HUDEP-2 (cell line): ENCODE data around the gene CCDC51.

Experiments
- DNase-seq, 76 experiments: peaks; one replicate each; lab custom pipeline; 2025; ENCODE audit not compliant: unreplicated experiment in 76 of 76; lab: John Stamatoyannopoulos, UW

CCDC51 gene

DNA sequence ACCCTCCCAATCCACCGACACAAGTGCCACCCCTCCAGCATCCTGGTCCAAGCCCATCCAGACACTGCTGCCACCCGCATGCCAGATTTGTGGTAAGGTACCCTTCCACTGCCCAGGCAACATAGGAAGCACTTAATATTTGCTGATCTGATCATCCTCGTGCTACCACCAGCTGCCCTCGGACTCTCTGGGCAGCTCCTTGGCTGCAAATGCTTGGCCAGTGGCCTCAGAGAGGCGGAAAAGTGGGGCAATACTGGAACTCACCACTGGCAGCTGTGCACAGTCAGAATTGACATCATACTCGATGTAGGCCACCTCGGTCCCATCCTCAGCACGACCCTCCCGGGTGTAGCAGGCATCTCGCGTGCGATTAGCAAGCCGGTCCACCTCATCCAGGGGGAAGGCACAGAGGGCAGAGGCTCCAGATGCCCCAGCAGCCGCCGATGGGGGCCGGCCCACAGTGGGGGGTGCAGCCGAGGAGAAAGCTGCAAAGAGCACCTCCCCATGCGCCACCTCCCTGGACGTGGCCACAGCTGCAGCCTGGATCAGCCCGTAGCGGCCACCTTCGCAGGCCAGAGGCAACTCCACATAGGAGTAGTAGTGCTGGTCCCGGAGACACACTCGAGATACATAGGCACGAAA lies 16.6 kb downstream of the CCDC51 start:
- no peak for DNase-seq

DNA sequence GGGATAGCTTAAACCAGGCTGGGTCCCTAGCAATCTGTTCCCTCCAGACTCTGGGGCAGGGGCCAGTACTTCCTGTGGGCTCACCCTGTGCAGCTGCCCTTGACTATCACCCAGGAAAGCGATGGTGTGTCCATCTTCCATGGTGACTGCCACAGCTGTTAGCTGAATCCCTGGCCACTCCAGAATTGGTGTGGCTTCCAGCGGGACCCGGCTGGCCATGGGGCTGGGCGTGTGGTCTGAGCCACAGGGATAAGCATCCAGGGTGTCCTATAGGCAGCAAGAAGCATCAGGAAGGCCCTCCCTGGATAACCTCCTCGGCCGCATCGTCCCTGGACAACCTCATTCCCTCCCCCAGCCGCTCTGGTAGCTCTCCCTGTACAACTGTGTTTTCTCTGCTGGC lies 17.2 kb downstream of the CCDC51 start:
- no peak for DNase-seq

DNA sequence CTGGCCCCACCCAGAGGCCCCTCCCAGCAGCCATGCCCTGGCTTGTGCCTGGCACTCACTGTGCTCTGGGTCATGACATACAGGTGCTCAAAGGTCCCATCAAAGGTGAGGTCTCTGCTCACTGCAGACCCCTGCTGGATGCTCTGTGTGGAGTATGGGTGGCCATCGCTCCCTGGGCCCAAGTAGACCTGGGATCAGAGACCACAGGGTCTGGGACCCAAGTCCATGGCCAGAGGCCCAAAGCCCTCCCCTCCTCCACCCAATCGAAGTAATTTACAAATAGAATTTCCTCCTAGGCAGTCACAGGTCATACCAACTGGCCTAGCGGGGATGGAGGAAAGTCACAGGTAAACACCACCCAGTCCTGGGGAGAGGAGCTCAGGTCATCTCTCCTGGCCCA lies 17.6 kb downstream of the CCDC51 start:
- DNase-seq = no peak

DNA sequence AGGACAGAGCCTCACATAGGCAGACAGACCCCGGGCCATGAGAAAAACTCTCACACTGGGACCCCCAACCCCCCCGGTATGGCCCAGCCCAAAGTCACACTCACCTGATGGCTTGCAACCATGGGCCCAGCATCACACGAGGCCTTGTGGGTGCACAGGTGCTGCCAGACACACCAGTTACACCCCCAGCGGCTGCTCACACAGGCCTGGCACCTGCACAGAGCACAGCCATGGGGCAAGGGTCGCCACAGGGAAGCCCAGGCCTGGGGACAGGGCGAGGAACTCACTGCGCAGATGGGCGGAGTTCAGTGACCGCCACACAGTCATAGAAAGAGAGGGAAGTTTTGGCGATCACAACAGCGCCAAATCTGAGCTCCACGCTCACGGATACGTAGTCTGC lies 19.4 kb downstream of the CCDC51 start:
- no peak for DNase-seq

DNA sequence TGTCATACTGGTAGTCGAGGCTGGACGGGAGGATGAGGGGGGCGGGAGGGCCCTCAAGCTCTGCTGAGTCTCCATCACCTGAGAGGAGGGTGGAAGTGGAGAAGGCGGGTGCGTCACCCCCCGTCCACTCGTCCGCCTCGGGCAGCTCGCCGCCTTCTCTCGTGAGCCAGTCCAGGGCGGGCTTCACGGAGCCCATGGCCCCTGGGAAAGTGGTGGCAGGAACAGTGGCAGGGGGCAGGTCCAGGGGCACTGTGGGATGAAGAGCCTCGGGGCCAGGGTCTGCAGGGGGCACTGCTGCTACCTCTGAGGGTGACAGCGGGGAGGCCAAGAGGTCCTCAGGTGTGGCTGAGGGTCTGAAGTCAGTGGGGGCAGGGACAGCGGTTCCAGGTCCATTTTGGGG lies 20.3 kb downstream of the CCDC51 start:
- no peak for DNase-seq

DNA sequence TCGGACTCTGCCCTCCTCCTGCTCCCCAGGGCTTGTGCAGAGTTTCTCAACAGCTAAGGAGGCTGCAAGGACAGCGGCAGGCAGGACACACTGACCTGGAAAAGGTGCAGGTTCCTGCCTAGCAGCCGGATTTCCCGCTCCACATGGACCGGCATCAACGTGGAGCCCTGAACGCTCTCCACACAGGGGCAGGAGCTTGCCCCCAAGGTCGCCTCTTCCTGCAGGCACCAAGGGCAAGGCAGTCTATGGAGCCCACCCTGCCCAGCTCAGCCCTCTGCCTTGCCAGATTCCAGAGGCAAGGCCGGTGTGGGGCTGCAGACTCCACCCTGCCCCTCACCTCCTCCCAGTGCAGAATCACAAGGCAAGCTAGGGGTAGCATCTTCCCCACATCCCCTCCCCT lies 20.8 kb downstream of the CCDC51 start:
- DNase-seq = no peak

DNA sequence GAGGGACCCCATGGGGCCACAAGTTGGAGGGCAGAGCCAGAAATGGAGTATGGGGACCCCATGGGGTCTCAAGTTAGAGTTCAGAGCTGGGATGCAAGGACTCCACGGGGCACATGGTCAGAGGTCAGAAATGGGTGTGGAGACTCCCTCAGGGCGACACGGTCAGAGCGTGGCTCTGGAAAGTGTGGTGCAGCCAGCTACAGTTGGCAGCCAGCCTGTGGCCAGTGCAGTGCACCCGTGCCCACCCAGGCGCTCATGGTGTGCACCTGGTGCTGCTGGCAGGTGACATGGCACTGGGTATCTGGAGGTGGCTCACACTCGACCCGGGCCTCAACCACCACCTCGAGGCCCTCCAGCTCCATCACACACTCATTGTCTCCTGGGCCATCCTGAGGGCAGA lies 21.3 kb downstream of the CCDC51 start:
- no peak for DNase-seq

DNA sequence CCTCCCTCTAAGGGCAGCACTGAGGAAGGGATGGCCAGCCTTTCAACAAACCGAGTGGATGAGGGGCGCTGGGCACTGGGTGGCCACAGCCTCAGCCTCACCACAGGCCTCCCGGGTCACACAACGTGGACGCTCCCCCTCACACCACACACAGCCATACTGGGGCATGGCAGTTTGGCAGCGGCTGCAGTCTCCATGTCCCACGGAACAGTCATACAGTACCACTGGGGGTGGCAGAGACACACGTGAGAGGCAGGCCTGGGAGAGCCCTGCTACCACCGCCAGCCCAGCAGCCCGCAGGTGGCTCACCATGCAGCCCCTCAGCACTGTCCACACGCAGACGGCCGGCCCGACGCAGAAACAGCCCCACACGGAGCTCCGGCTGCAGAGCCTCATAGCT lies 21.8 kb downstream of the CCDC51 start:
- DNase-seq = no peak

DNA sequence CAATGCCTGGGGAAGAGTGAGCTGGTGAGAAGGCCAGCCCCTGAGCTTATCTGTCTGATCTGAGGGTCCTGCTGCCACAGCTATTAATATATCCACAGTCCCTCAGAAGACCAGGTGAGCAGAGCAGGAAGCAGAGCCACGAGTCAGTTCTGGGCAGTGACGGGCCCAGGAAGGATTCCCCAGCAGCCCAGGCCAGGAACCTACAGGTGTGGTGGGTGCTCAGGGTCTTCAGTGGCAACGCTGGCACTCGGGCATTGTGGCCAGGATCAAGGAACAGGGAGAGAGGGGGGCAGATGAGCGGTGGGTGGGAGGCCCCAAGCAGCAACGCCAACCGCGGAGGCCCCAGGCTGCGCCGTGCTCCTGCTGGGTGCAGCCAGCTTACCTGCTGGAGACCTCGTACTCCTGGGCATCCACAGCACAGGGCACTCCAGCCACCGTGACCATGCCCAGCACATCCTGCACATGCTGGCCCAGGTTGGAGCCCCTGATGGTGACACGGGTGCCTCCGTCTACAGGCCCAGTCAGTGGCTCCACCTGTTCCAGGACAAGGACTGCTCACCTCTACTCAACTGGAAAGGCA lies 22.3 kb downstream of the CCDC51 start:
- DNase-seq = no peak

DNA sequence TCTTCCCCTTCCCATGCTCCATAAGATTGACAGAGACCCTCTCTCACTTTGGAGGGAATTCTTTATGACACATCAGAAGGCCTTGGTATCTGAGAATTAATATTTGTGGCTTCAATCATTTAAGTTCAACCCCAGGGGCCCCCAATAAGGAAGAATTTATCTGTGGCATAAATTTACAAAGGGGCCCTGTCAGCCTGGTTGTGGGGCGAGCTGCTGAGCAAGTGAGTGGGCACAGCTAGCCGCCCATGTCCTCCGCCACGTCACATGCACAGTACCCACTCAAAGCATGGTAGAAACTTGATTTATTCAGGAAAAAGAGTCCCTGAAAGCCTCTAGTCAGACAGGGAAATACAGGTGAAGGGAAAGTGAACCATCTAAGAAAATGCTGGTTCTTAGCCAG lies 23.4 kb downstream of the CCDC51 start:
- no peak for DNase-seq

DNA sequence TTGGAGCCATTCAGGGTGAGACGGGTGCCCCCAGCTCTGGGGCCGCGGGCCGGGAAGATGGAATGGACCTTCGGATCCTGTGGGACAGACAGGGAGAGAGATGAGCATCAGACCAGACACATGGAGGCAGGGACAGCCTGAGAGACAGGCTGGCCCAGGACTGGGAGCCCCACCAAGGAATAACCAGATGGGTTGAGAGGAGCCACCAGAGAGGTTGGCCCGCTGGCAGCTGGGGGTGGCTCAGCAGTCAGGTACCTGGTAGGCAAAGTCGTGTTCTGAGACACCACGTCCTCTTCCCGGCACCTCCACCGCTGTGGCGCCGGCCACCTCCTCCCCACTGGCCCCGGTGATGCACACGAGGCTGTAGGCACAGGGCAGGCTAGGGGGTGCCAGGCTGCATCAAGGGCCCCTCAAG lies 23.8 kb downstream of the CCDC51 start:
- no peak for DNase-seq

DNA sequence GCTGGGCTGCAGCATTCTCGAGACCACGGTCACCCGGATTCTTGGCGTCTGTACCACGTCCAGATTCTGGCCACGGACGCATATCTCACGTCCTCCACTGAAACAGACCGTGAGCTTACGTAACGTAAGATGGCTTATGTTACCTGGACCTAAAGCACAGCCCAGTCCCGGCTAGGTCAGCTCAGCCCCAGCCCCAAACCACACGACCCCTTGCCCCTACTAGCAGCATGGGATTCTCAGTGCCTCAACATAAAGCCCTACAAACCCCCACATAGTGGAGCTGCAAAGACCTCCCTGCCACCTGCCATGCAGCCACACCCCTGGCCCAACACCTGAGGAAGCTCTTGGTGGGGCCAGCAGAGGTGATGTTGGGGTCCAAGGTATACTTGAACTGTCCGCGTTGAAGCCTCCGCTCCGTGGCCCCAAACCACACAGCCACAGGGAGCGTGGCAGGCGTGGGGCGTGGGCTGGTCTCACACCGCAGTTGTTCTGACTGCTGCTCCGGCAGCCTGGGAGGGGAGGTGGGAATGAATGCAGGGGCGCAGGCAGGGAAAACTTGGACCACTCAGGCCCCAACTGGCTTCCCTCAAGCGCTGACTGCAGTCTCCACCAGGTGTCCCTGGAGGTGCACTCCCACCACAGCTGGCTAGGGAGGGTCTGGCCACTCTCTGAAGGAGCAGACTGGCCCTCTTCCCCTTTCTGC lies 24.5 kb downstream of the CCDC51 start:
- no peak for DNase-seq

DNA sequence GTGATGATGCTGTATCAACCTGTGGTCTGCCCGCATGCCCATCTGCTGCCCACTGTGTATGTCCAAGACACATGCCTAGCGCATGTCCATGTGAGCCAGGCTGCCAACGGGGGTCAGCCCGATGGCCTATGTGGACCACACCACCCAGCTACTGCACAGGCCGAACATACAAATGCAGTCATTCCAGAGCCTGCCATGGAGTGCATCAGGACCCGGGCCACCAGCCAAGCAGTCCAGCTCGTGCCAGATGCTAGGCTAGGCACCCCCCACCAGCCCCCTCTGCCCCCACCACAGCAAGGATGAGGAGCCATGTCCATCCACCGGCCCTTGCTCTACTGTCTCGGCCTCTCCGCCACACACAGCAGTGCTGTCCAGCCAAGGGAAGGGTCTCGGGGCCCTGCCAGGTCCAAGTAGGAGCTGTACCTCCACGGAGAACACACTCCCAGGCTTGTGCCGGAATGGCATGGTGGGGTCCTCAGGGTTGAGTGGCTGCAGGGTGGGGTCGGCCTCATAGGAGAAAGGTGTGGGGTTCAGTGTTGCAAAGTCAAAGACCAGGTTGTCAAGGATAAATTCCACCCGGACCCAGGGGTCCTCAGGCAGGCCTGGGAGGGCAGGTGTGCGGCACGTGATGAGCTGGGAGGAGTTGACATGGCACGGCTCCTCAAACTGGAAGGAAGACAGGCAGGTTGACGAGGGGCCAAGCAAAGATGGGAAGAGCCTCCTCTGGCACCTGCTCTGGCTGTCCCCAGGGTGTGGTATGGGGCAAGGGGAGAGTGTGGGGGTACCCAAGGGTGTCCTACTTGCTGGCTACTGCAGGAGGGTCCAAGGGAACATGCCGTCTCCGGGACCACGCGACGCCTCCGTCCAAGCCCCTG lies 25.3 kb downstream of the CCDC51 start:
- DNase-seq = no peak

DNA sequence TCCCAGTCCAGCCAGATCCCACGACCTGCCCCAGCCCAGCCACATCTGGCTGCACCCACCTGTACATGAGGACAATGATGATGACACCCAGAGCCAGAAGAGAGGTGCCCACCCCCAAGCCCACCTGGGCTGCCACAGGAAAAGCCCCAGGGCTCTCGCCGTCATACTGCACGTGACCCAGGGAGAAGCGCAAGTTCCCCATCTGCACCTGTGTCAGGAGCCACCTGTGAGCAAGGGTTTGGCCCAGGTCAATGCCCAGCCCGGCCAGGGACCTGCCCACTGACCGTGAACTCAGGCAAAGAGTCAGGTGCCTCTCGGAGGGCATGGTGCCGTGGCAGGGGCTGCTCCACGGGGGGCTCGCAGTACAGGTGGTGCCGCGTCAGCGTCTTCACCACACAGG lies 26.3 kb downstream of the CCDC51 start:
- no peak for DNase-seq

DNA sequence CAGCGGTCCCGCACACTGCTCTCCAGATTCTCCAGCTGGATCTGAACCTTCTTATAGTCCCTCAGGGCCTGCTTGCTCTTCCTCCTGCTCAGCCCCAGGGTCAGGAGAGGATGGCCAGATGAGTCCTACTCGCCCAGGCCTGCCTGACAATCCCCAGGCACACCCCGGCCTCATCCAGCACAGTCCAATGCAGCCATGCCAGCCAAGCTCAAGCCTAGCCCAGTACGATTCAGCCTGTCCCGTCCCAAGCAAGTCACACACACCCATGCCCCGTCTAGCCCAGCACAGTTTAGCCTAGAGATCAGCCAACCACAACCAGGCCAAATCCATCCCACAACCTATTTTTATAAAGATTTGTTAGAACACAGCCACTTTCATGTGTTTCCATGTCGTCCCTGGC lies 26.8 kb downstream of the CCDC51 start:
- no peak for DNase-seq

DNA sequence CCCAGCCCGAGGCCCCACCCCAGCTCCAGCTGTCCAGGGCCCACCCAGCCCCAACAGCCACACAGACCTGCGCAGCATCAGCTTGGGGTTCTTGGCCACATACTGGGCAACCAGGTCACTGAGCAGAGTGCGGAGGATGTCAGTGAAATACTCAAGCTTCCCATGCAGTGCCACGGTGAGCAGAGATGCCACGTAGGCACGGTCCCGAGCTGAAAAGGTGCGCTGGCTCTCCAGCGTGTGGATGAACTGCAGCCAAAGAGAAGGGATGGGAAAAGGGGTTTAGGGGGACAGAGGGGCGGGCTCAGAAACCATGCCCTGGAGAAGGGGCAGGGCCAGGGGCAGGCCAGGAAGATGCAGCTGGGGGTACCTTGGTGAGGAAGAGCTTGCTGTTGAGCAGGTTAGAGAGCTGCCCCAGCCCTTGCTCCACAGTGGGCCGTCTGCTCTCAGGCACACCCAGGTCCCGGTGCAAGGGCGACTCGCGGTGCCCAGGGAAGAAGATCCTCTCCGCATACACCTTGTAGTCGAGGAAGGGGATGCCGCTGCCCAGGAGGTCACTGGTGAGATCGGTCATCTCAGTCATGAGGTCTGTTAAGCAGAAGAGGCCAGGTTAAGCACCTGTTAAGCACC lies 27.4 kb downstream of the CCDC51 start:
- DNase-seq = no peak

DNA sequence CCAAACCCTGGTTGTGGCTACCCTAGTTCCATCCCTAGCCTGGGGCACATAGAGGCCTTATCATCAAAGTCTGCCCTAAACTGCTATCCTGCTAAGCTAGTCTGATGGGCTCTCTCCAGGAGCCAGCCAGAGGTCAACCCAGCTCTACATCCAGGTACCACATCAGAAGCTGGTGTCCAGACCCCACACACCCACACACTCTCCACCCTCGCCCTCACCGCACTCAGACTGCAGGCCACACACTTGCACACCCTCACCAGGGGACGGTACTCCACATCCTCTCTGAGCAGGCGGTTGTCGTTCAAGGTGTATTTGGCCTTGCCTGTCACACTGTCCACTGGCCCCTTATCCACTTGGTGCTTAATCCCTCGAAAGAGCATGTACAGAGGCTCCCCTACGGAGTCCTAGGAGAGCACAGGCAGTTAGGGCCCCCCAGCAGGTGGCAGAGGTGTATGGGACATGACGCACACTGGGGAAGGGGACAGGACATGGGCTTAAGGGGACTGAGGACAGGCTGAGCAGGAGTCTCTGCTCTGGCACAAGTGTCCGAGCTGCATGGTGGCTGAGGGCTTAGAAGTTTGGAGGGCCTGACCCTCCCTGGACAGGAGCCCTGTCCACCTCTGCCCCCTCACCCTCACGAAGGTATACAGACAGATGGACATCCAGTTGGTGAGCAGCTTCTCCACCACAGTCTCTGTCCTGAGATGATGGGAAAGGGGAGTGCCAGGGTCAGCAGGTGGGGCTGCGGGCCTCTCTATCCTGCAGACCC lies 28.1 kb downstream of the CCDC51 start:
- no peak for DNase-seq

DNA sequence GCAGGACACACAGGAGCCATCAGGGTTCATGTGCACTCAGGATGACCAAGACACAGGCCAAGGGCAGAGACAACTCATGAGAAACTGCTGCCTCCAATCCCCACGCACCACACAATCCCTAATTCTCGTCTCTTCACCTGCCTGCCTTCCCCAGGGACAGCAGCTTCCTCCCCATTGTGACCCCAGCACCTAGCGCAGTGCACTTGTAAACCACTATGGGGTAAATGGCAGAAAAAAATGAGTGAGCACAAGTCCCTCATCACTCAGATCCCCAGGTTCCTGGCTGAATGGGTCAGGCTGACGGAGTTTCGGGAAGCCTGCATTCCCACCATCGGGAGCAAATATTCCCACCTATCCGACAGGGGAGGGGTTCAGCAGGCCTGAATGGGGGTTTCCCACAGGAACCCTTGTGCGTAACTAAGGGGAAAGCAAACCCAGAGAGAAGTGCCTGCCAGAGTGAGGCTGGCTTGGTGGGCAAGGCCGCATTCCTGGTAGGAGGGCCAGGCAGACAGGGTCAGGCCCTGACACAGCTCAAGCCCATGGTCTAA lies 28.8 kb downstream of the CCDC51 start:
- DNase-seq = no peak

DNA sequence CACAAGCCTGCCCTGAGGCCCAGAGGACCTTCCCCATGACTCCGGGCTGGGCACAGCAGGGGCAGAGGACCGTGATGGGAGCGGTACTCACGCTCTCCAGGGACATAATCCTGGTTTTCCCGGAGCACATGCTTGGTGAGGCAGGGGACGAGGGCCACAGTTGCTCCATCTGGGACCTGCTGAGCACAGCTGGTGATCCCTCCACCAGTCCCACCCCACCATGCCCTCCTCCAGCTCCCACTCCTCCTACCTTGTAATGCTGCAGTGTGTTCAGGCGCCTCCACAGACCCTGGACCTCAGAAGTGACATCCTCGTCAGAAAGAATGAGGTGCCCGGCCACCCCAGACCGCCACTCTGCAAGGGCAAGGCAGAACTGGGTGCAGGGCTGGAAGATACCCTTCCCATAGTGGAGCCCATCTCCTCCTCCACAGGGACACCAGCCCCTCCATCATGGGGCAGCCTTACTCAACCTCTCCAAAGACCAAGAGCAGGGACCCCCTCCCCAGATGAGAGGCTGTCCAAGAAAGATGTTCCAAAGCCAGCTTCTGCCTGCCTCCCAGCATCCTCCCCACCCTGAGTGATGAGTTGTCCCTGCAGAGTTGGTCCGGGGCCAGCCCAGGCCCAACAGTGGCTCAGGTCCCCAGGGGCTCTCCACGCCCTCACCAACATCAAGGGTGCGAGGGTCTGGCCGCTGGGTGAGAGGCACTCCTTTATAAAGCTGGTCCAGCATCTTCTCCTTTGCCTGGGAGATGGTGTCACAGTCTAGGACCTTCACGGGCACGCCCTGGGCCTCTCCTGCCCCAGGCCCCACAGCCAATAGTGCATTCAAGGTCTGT lies 29.5 kb downstream of the CCDC51 start:
- no peak for DNase-seq
